Amniotic stem cell (primary cell): ENCODE results near the gene ETAA1.

Experiments used
- DNase-seq: peaks from one replicate; lab custom pipeline; 2025; lab: John Stamatoyannopoulos, UW

ETAA1 gene

GRCh38 chr2:67438337-67438736 is 41.2 kb downstream of the ETAA1 start:
- no peak for DNase-seq

- DNase-seq: no peak
Observed at GRCh38 chr2:67445652-67446268, 48.6 kb downstream of the ETAA1 start.

GRCh38 chr2:67446491-67446911 is 49.4 kb downstream of the ETAA1 start:
- DNase-seq: no peak

- DNase-seq: no peak
Observed at GRCh38 chr2:67448648-67449047, 51.5 kb downstream of the ETAA1 start.

- no peak for DNase-seq
Observed at GRCh38 chr2:67451086-67451832, 54.1 kb downstream of the ETAA1 start.

GRCh38 chr2:67453310-67453709 is 56.2 kb downstream of the ETAA1 start:
- DNase-seq: no peak

GRCh38 chr2:67455219-67456142 is 58.3 kb downstream of the ETAA1 start:
- DNase-seq: no peak

GRCh38 chr2:67456428-67456827 is 59.3 kb downstream of the ETAA1 start:
- no peak for DNase-seq

GRCh38 chr2:67457699-67458098 is 60.6 kb downstream of the ETAA1 start:
- no peak for DNase-seq

- no peak for DNase-seq
Observed at GRCh38 chr2:67459761-67460160, 62.6 kb downstream of the ETAA1 start.
